ENCODE measurements around the gene PRKCA. TPM values are rescaled to one million over a fixed set of nuclear protein-coding genes. Genes with fewer than 3 reads are reported as not detected.

The PRKCA gene
- total RNA-seq, 1 experiment from 2014 or later, result 20.7 TPM

GRCh38 chr17:66630828-66631472, 328.5 kb downstream of the PRKCA start:
- no peak for DNase-seq (ENCODE audit: unreplicated experiment)
- no peak overlapping the region for H3K4me3 Mint-ChIP-seq (ENCODE audit: unreplicated experiment)
- CTCF ChIA-PET, result interaction anchor here (1.1 to 1.9 kb wide), 2 partner anchors 22 to 431 kb away, joined by 3 to 8 read pairs; no protein-coding TSS in a partner anchor
- no peaks in the 10 kb centered on the region for H3K9me3 Mint-ChIP-seq (ENCODE audit: unreplicated experiment)
- POLR2A ChIA-PET, result interaction anchor here (0.7 kb wide), 1 partner anchor 77 kb away, joined by 3 read pairs; no protein-coding TSS in a partner anchor
- H3K27ac Mint-ChIP-seq (ENCODE audit: low read depth, unreplicated experiment), result no peak overlapping the region
- H3K27me3 Mint-ChIP-seq (ENCODE audit: insufficient read depth, unreplicated experiment), result no peaks in the 10 kb centered on the region
- H3K36me3 Mint-ChIP-seq (ENCODE audit: insufficient read depth, unreplicated experiment), result no peaks in the 10 kb centered on the region
- TF ChIP-seq CTCF (IDR thresholded peaks at IDR 0.05; ENCODE audit: unreplicated experiment), result no peak
- peaks cover 3% of the 10 kb centered on the region for H3K4me1 Mint-ChIP-seq (ENCODE audit: insufficient read depth, unreplicated experiment)
- intact Hi-C loops (cut with micrococcal nuclease), result no loop called here
- BruUV-seq (replicated peaks), result no TSS peak

- no TSS peak for BruUV-seq (replicated peaks)
- no peaks in the 10 kb centered on the region for H3K9me3 Mint-ChIP-seq (ENCODE audit: unreplicated experiment)
- no peak for TF ChIP-seq CTCF (IDR thresholded peaks at IDR 0.05; ENCODE audit: unreplicated experiment)
- H3K27ac Mint-ChIP-seq (ENCODE audit: low read depth, unreplicated experiment), result no peak overlapping the region
- no peaks in the 10 kb centered on the region for H3K36me3 Mint-ChIP-seq (ENCODE audit: insufficient read depth, unreplicated experiment)
- no peaks in the 10 kb centered on the region for H3K27me3 Mint-ChIP-seq (ENCODE audit: insufficient read depth, unreplicated experiment)
- no peak overlapping the region for H3K4me3 Mint-ChIP-seq (ENCODE audit: unreplicated experiment)
- H3K4me1 Mint-ChIP-seq (ENCODE audit: insufficient read depth, unreplicated experiment), result peaks cover 15% of the 10 kb centered on the region
- ChIA-PET CTCF (interaction anchor here (1.3 kb wide), 1 partner anchor 435 kb away, joined by 3 read pairs; no protein-coding TSS in a partner anchor), POLR2A (interaction anchor here (1.2 kb wide), 1 partner anchor 12 kb away, joined by 3 read pairs; no protein-coding TSS in a partner anchor)
- intact Hi-C loops (cut with micrococcal nuclease), result no loop called here
- no peak for DNase-seq (ENCODE audit: unreplicated experiment)
Measured at GRCh38 chr17:66632731-66633130, 330.3 kb downstream of the PRKCA start.

GRCh38 chr17:66633317-66633965, 331.0 kb downstream of the PRKCA start:
- no peak for DNase-seq (ENCODE audit: unreplicated experiment)
- H3K4me1 Mint-ChIP-seq (ENCODE audit: insufficient read depth, unreplicated experiment), result peaks cover 16% of the 10 kb centered on the region
- H3K9me3 Mint-ChIP-seq (ENCODE audit: unreplicated experiment), result no peaks in the 10 kb centered on the region
- CTCF ChIA-PET, result interaction anchor here (1.3 kb wide), 1 partner anchor 435 kb away, joined by 3 read pairs; no protein-coding TSS in a partner anchor
- no peaks in the 10 kb centered on the region for H3K36me3 Mint-ChIP-seq (ENCODE audit: insufficient read depth, unreplicated experiment)
- TF ChIP-seq CTCF (IDR thresholded peaks at IDR 0.05; ENCODE audit: unreplicated experiment), result no peak
- no peaks in the 10 kb centered on the region for H3K27me3 Mint-ChIP-seq (ENCODE audit: insufficient read depth, unreplicated experiment)
- no peak overlapping the region for H3K4me3 Mint-ChIP-seq (ENCODE audit: unreplicated experiment)
- no peak overlapping the region for H3K27ac Mint-ChIP-seq (ENCODE audit: low read depth, unreplicated experiment)
- POLR2A ChIA-PET, result interaction anchor here (1.2 kb wide), 1 partner anchor 11 kb away, joined by 3 read pairs; no protein-coding TSS in a partner anchor
- intact Hi-C loops (cut with micrococcal nuclease), result no loop called here
- no TSS peak for BruUV-seq (replicated peaks)

- TF ChIP-seq CTCF (IDR thresholded peaks at IDR 0.05; ENCODE audit: unreplicated experiment), result no peak
- intact Hi-C loops (cut with micrococcal nuclease), result no loop called here
- Mint-ChIP-seq H3K4me3 (ENCODE audit: unreplicated experiment) (no peak overlapping the region), H3K27me3 (ENCODE audit: insufficient read depth, unreplicated experiment) (no peaks in the 10 kb centered on the region), H3K27ac (ENCODE audit: low read depth, unreplicated experiment) (no peak overlapping the region), H3K36me3 (ENCODE audit: insufficient read depth, unreplicated experiment) (no peaks in the 10 kb centered on the region), H3K4me1 (ENCODE audit: insufficient read depth, unreplicated experiment) (peaks cover 16% of the 10 kb centered on the region), H3K9me3 (ENCODE audit: unreplicated experiment) (no peaks in the 10 kb centered on the region)
- no TSS peak for BruUV-seq (replicated peaks)
- DNase-seq (ENCODE audit: unreplicated experiment), result no peak
- POLR2A ChIA-PET, result no interaction called here
- CTCF ChIA-PET, result interaction anchor here (1.3 kb wide), 1 partner anchor 436 kb away, joined by 3 read pairs; no protein-coding TSS in a partner anchor
Measured at GRCh38 chr17:66634193-66634592, 331.8 kb downstream of the PRKCA start.

All from MCF 10A (cell line).